H1 (cell line): ENCODE results near the gene OR51G2. TPM values are rescaled to one million over a fixed set of nuclear protein-coding genes. Genes with fewer than 3 reads are reported as not detected.

Experiments used
- CTCF ChIA-PET: fragments of 300-600 bp; sonication (Branson Sonifier 250); formaldehyde crosslinking; loops from one replicate; lab custom pipeline; 2021; ENCODE audit not compliant: partially characterized antibody; lab: Charles Lee
- POLR2A ChIA-PET: fragments of 300-600 bp; sonication (Branson Sonifier 250); formaldehyde crosslinking; loops from one replicate; lab custom pipeline; 2021; ENCODE audit warnings: inconsistent platforms; ENCODE audit not compliant: partially characterized antibody; lab: Charles Lee
- DNase-seq, 2 experiments: peaks; one replicate each; pipeline versions ENCODE4 v3.0.0 to v3.0.0-alpha.2; 2010 to 2022; ENCODE audit warnings: low spot score in 2 of 2, low read depth in 1 of 2, mixed read lengths in 1 of 2
- FAIRE-seq: peaks from 2 replicates; lab custom pipeline; 2011; peaks lifted over from hg19 to GRCh38; lab: Jason Lieb, UNC
- H2AFZ ChIP-seq: 2 replicates; pipeline ENCODE4 v1.8.1; 2012; ENCODE audit warnings: low read length, inconsistent platforms
- H2AK5ac ChIP-seq: 2 replicates; pipeline ENCODE4 v1.6.1; 2013; ENCODE audit warnings: low read depth, low read length
- H2BK120ac ChIP-seq: replicated peaks from 2 replicates; pipeline ENCODE3; 2013; ENCODE audit warnings: low read depth, low read length, inconsistent platforms
- H2BK12ac ChIP-seq: 2 replicates; pipeline ENCODE4 v1.6.1; 2013; ENCODE audit warnings: low read depth, low read length
- H2BK15ac ChIP-seq: 2 replicates; pipeline ENCODE4 v1.6.1; 2013; ENCODE audit warnings: low read length
- H2BK20ac ChIP-seq: 2 replicates; pipeline ENCODE4 v1.6.1; 2013; ENCODE audit warnings: low read length
- H2BK5ac ChIP-seq: 2 replicates; pipeline ENCODE4 v1.6.1; 2013; ENCODE audit warnings: low read depth, low read length
- H3K14ac ChIP-seq: 2 replicates; pipeline ENCODE4 v1.6.1; 2013; ENCODE audit warnings: inconsistent platforms; ENCODE audit not compliant: insufficient read length
- H3K18ac ChIP-seq: 2 replicates; pipeline ENCODE4 v1.6.1; 2013; ENCODE audit warnings: low read length; ENCODE audit errors: extremely low read depth
- H3K23ac ChIP-seq: 2 replicates; pipeline ENCODE4 v1.6.1; 2013; ENCODE audit warnings: inconsistent platforms; ENCODE audit not compliant: insufficient read length
- H3K23me2 ChIP-seq: 2 replicates; pipeline ENCODE4 v1.6.1; 2013; ENCODE audit warnings: low read depth, low read length
- H3K27ac ChIP-seq: 2 replicates; pipeline ENCODE4 v1.6.1; 2011; ENCODE audit warnings: low read depth, low read length, inconsistent platforms
- H3K27me3 ChIP-seq, 4 experiments: replicated peaks in 1 of 4; 1 replicate in 1 of 4; 2 replicates in 3 of 4; pipeline versions ENCODE4 v1.6.1 to v1.8.1; 2011 to 2013; ENCODE audit warnings: low read length in 3 of 4, mild to moderate bottlenecking in 3 of 4, inconsistent platforms in 2 of 4, mixed read lengths in 2 of 4, moderate library complexity in 1 of 4; ENCODE audit not compliant: control insufficient read depth in 3 of 4, insufficient read depth in 3 of 4; ENCODE audit errors: extremely low read depth in 1 of 4
- H3K36me3 ChIP-seq, 4 experiments: 2 replicates each; pipeline versions ENCODE4 v1.6.1 to v1.8.1; 2011 to 2013; ENCODE audit warnings: mild to moderate bottlenecking in 4 of 4, low read length in 3 of 4, moderate library complexity in 2 of 4, control low read depth in 1 of 4, inconsistent platforms in 1 of 4; ENCODE audit not compliant: insufficient read depth in 4 of 4, control insufficient read depth in 2 of 4
- H3K4ac ChIP-seq: replicated peaks from 2 replicates; pipeline ENCODE3; 2013; ENCODE audit warnings: low read length, low read depth, mixed read lengths, inconsistent platforms; ENCODE audit not compliant: insufficient read length
- H3K4me1 ChIP-seq, 4 experiments: replicated peaks in 1 of 4; 1 replicate in 1 of 4; 2 replicates in 3 of 4; pipeline versions ENCODE4 v1.6.1 to v1.8.1; 2011 to 2013; ENCODE audit warnings: low read length in 3 of 4, inconsistent platforms in 2 of 4, mixed read lengths in 1 of 4; ENCODE audit not compliant: insufficient read depth in 4 of 4, control insufficient read depth in 3 of 4
- H3K4me2 ChIP-seq, 2 experiments: 2 replicates each; pipeline versions ENCODE4 v1.6.1 to v1.8.1; 2011 to 2013; ENCODE audit warnings: low read depth in 2 of 2, low read length in 2 of 2, control low read depth in 1 of 2, inconsistent platforms in 1 of 2, mild to moderate bottlenecking in 1 of 2; ENCODE audit not compliant: insufficient read depth in 1 of 2
- H3K4me3 ChIP-seq, 4 experiments: fragments of 200-600, 300-600 bp in 1 of 4; sonication (generic), shearing (Covaris generic), sonication (Bioruptor Twin) in 1 of 4; 2 replicates each; pipeline versions ENCODE4 v1.5.1 to v1.8.1; 2011 to 2016; ENCODE audit warnings: low read length in 4 of 4, low read depth in 3 of 4, control low read depth in 2 of 4, inconsistent platforms in 2 of 4, mild to moderate bottlenecking in 2 of 4, mixed read lengths in 1 of 4, moderate library complexity in 1 of 4; ENCODE audit not compliant: insufficient read depth in 2 of 4; ENCODE audit errors: extremely low read depth in 1 of 4
- H3K56ac ChIP-seq: replicated peaks from 2 replicates; pipeline ENCODE3; 2013; ENCODE audit warnings: low read depth, mild to moderate bottlenecking, mixed read lengths, low read length, inconsistent platforms; ENCODE audit not compliant: insufficient read length
- H3K79me1 ChIP-seq: 2 replicates; pipeline ENCODE4 v1.6.1; 2013; ENCODE audit warnings: low read depth, low read length, control low read depth
- H3K79me2 ChIP-seq, 2 experiments: 2 replicates each; pipeline versions ENCODE4 v1.6.1 to v1.8.1; 2012 to 2013; ENCODE audit warnings: low read length in 2 of 2, mild to moderate bottlenecking in 2 of 2, inconsistent platforms in 1 of 2; ENCODE audit not compliant: insufficient read depth in 2 of 2, control insufficient read depth in 1 of 2
- H3K9ac ChIP-seq, 4 experiments: replicated peaks in 1 of 4; 1 replicate in 1 of 4; 2 replicates in 3 of 4; pipeline versions ENCODE4 v1.6.1 to v1.8.1; 2011 to 2013; ENCODE audit warnings: low read depth in 3 of 4, low read length in 3 of 4, control low read depth in 2 of 4, mild to moderate bottlenecking in 2 of 4, moderate library complexity in 2 of 4, inconsistent platforms in 1 of 4; ENCODE audit errors: extremely low read depth in 1 of 4
- H3K9me3 ChIP-seq, 2 experiments: 2 replicates each; pipeline versions ENCODE4 v1.6.1 to v1.8.1; 2012 to 2013; ENCODE audit warnings: mild to moderate bottlenecking in 2 of 2, moderate library complexity in 2 of 2, control low read depth in 1 of 2, inconsistent platforms in 1 of 2, low read depth in 1 of 2, low read length in 1 of 2, mixed read lengths in 1 of 2; ENCODE audit not compliant: insufficient read depth in 2 of 2
- H4K20me1 ChIP-seq, 2 experiments: replicated peaks in 1 of 2; 2 replicates each; pipeline versions ENCODE3 to v1.8.1; 2011 to 2013; ENCODE audit warnings: inconsistent platforms in 2 of 2, low read length in 2 of 2, mild to moderate bottlenecking in 1 of 2; ENCODE audit not compliant: insufficient read depth in 2 of 2, control insufficient read depth in 1 of 2
- H4K5ac ChIP-seq: 2 replicates; pipeline ENCODE4 v1.6.1; 2013; ENCODE audit warnings: low read length, low read depth, mixed read lengths, inconsistent platforms; ENCODE audit not compliant: insufficient read length
- H4K8ac ChIP-seq: 2 replicates; pipeline ENCODE4 v1.8.0; 2013; ENCODE audit warnings: mild to moderate bottlenecking, moderate library complexity, low read length, inconsistent platforms; ENCODE audit not compliant: insufficient read depth; ENCODE audit errors: extremely low read depth
- H4K91ac ChIP-seq: replicated peaks from 2 replicates; pipeline ENCODE3; 2013; ENCODE audit warnings: low read length, mixed read lengths, inconsistent platforms; ENCODE audit not compliant: insufficient read length
- EZH2 ChIP-seq: fragments of 200-600 bp; sonication (generic); IDR thresholded peaks from 2 replicates; pipeline ENCODE4 v1.7.1; 2012; ENCODE audit warnings: low read depth, mild to moderate bottlenecking, moderate library complexity, low read length, inconsistent platforms; ENCODE audit not compliant: severe bottlenecking
- NRF1 ChIP-seq: IDR thresholded peaks from 2 replicates; pipeline ENCODE4 v1.6.1; 2011; ENCODE audit warnings: mild to moderate bottlenecking, low read depth, low read length, improper control_type of control experiment
- RNF2 ChIP-seq: fragments of 200-900, 300-1000 bp; sonication (generic); IDR thresholded peaks from 2 replicates; pipeline ENCODE4 v1.7.1; 2016; ENCODE audit warnings: borderline replicate concordance, low read depth, mild to moderate bottlenecking, antibody characterized with exemption, low read length; ENCODE audit not compliant: poor library complexity, severe bottlenecking; ENCODE audit errors: missing control alignments
- WGBS, 2 experiments: shearing (Covaris generic) in 1 of 2; methylation state at CpG; one replicate each; pipeline versions ENCODE4 v1.1.6 to v1.1.7; 2013 to 2015; ENCODE audit warnings: low lambda C conversion rate in 2 of 2, mixed read lengths in 2 of 2, inconsistent platforms in 1 of 2, low coverage in 1 of 2, missing lambda C conversion rate in 1 of 2; ENCODE audit not compliant: insufficient replicate concordance in 2 of 2, insufficient coverage in 1 of 2, insufficient read length in 1 of 2; ENCODE audit errors: extremely low coverage in 1 of 2, missing lambda C conversion rate in 1 of 2; 5-methylcytosine and 5-hydroxymethylcytosine counted together
- polyA plus RNA-seq, 7 experiments: library from polyadenylated mRNA; depleted of rRNA in 3 of 7; stranded (reverse) in 5 of 7; unstranded in 2 of 7; fragments of >200 nt in 5 of 7; fragments of 200-250 nt in 2 of 7; gene quantifications; 1 replicate in 5 of 7; 2 replicates in 1 of 7; 4 replicates in 1 of 7; pipeline versions ENCODE4 v1.2.1 to v1.2.3, GENCODE V29; 2011 to 2013; ENCODE audit warnings: missing spikeins in 2 of 7, mixed read lengths in 2 of 7
- total RNA-seq: library from RNA; stranded (reverse); fragmentation: NEBNext Ultra II Directional; extraction: Animal tissue kit (Norgen Biotek cat#: 25700); gene quantifications from 2 replicates; pipeline ENCODE4 v1.2.1, GENCODE V29; 2021

The OR51G2 gene
- total and polyA plus RNA-seq, 2 of the 8 experiments (the other 6 are each of a cell fraction or from before 2014, with no cell fraction given): not detected

DNA sequence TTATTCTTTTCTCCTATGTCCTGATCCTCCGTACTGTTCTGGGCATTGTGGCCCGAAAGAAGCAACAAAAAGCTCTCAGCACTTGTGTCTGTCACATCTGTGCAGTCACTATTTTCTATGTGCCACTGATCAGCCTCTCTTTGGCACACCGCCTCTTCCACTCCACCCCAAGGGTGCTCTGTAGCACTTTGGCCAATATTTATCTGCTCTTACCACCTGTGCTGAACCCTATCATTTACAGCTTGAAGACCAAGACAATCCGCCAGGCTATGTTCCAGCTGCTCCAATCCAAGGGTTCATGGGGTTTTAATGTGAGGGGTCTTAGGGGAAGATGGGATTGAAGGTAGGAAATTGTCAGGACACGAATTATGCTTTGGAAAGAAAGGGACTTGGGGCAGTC, 36.6 kb downstream of the OR51G2 start:
- no peaks in the 10 kb centered on the region for H3K23me2 ChIP-seq
- TF ChIP-seq EZH2 (no peak), RNF2 (no peak), NRF1 (no peak)
- H3K27ac ChIP-seq: no peak overlapping the region
- H3K9me3 ChIP-seq: no peaks in the 10 kb centered on the region
- H4K5ac ChIP-seq: no peak overlapping the region
- no peak overlapping the region for H2BK12ac ChIP-seq
- no peak overlapping the region for H2BK20ac ChIP-seq
- no peak overlapping the region for H2BK5ac ChIP-seq
- no peaks in the 10 kb centered on the region for H3K79me2 ChIP-seq
- H3K4me2 ChIP-seq: no peak overlapping the region
- no peak overlapping the region for H3K56ac ChIP-seq
- H3K18ac ChIP-seq: no peak overlapping the region
- H4K91ac ChIP-seq: no peak overlapping the region
- no peak overlapping the region for H2BK15ac ChIP-seq
- ChIA-PET CTCF (interaction anchor here (1.4 to 1.5 kb wide), 2 partner anchors 10 to 246 kb away, joined by 3 to 4 read pairs; partner anchors contain the start of gene OR51D1), POLR2A (no interaction called here)
- FAIRE-seq (no peak), DNase-seq (no peak)
- no peak overlapping the region for H3K14ac ChIP-seq
- no peak overlapping the region for H2AFZ ChIP-seq
- H3K9ac ChIP-seq: no peak overlapping the region
- H3K27me3 ChIP-seq: no peaks in the 10 kb centered on the region
- H3K79me1 ChIP-seq: no peaks in the 10 kb centered on the region
- H3K36me3 ChIP-seq: no peaks in the 10 kb centered on the region
- no peaks in the 10 kb centered on the region for H3K4me1 ChIP-seq
- no peaks in the 10 kb centered on the region for H4K20me1 ChIP-seq
- no peak overlapping the region for H4K8ac ChIP-seq
- no peak overlapping the region for H3K4me3 ChIP-seq
- H3K23ac ChIP-seq: no peak overlapping the region
- no peak overlapping the region for H3K4ac ChIP-seq
- no peak overlapping the region for H2AK5ac ChIP-seq
- H2BK120ac ChIP-seq: no peak overlapping the region
- WGBS, 2 experiments: 94% methylated on average over 5 of the region's 5 CpGs; no CpG with 5 or more reads in 1 of the 2 experiments
